Nephron (organoid): Measurements from ENCODE around the gene KLHL26.

Source experiments
- H3K27ac Mint-ChIP-seq, 3 experiments: 2 replicates each; pipeline ENCODE4 v1.8.0; 2020; ENCODE audit warnings: mixed read lengths in 3 of 3, mild to moderate bottlenecking in 2 of 3, moderate library complexity in 1 of 3
- H3K27me3 Mint-ChIP-seq: 2 replicates; pipeline ENCODE4 v1.8.0; 2021; ENCODE audit warnings: low read depth, mild to moderate bottlenecking, moderate library complexity, mixed read lengths
- H3K36me3 Mint-ChIP-seq: 2 replicates; pipeline ENCODE4 v1.8.0; 2020; ENCODE audit warnings: low read depth, mixed read lengths
- H3K4me1 Mint-ChIP-seq: 2 replicates; pipeline ENCODE4 v1.8.0; 2020; ENCODE audit warnings: mixed read lengths
- H3K4me3 Mint-ChIP-seq, 3 experiments: 2 replicates each; pipeline ENCODE4 v1.8.0; 2020; ENCODE audit warnings: mild to moderate bottlenecking in 3 of 3, mixed read lengths in 3 of 3, moderate library complexity in 2 of 3
- H3K9me3 Mint-ChIP-seq: 2 replicates; pipeline ENCODE4 v1.8.0; 2020; ENCODE audit warnings: mixed read lengths
- CTCF ChIP-seq, 3 experiments: fragments of 200-600 bp; sonication (generic); IDR thresholded peaks; one replicate each; pipeline ENCODE4 v1.5.0; 2021; ENCODE audit warnings: antibody characterized with exemption in 3 of 3; ENCODE audit not compliant: unreplicated experiment in 3 of 3

Gene KLHL26

GRCh38 chr19:18710996-18711751, 74.3 kb downstream of the KLHL26 start:
- Mint-ChIP-seq H3K27me3 (no peaks in the 10 kb centered on the region), H3K9me3 (no peaks in the 10 kb centered on the region), H3K36me3 (peaks cover 3% of the 10 kb centered on the region), H3K27ac (peak overlapping the region in 1 of 3 experiments; percentile 55), H3K4me1 (peaks cover 27% of the 10 kb centered on the region), H3K4me3 (no peak overlapping the region)
- no peak for TF ChIP-seq CTCF (IDR thresholded peaks at IDR 0.05; ENCODE audit: unreplicated experiment in 3 of 3)

GRCh38 chr19:18711893-18712292, 75.1 kb downstream of the KLHL26 start:
- peaks cover 3% of the 10 kb centered on the region for H3K36me3 Mint-ChIP-seq
- H3K9me3 Mint-ChIP-seq = no peaks in the 10 kb centered on the region
- TF ChIP-seq CTCF (IDR thresholded peaks at IDR 0.05; ENCODE audit: unreplicated experiment in 3 of 3) = no peak
- H3K4me3 Mint-ChIP-seq = no peak overlapping the region
- H3K27ac Mint-ChIP-seq = peak overlapping the region in 1 of 3 experiments; percentile 55
- peaks cover 21% of the 10 kb centered on the region for H3K4me1 Mint-ChIP-seq
- H3K27me3 Mint-ChIP-seq = no peaks in the 10 kb centered on the region

- H3K4me3 Mint-ChIP-seq = no peak overlapping the region
- peaks cover 14% of the 10 kb centered on the region for H3K4me1 Mint-ChIP-seq
- H3K9me3 Mint-ChIP-seq = no peaks in the 10 kb centered on the region
- H3K27ac Mint-ChIP-seq = peak overlapping the region in 2 of 3 experiments; percentile 70 to 85
- no peak for TF ChIP-seq CTCF (IDR thresholded peaks at IDR 0.05; ENCODE audit: unreplicated experiment in 3 of 3)
- H3K36me3 Mint-ChIP-seq = peaks cover 3% of the 10 kb centered on the region
- no peaks in the 10 kb centered on the region for H3K27me3 Mint-ChIP-seq
Measured at GRCh38 chr19:18712981-18713380, 76.2 kb downstream of the KLHL26 start.

- TF ChIP-seq CTCF (IDR thresholded peaks at IDR 0.05; ENCODE audit: unreplicated experiment in 3 of 3) = no peak
- Mint-ChIP-seq H3K4me3 (no peak overlapping the region), H3K4me1 (peaks cover 11% of the 10 kb centered on the region), H3K9me3 (no peaks in the 10 kb centered on the region), H3K27ac (peak overlapping the region in 1 of 3 experiments; percentile 85), H3K27me3 (no peaks in the 10 kb centered on the region), H3K36me3 (peaks cover 6% of the 10 kb centered on the region)
Measured at GRCh38 chr19:18713550-18714117, 76.8 kb downstream of the KLHL26 start.

GRCh38 chr19:18715416-18715815, 78.6 kb downstream of the KLHL26 start:
- Mint-ChIP-seq H3K4me1 (peaks cover 14% of the 10 kb centered on the region), H3K27me3 (no peaks in the 10 kb centered on the region), H3K9me3 (no peaks in the 10 kb centered on the region), H3K27ac (no peak overlapping the region), H3K36me3 (peaks cover 6% of the 10 kb centered on the region), H3K4me3 (no peak overlapping the region)
- TF ChIP-seq CTCF (IDR thresholded peaks at IDR 0.05; ENCODE audit: unreplicated experiment in 3 of 3) = no peak

GRCh38 chr19:18716857-18717256, 80.0 kb downstream of the KLHL26 start:
- TF ChIP-seq CTCF (IDR thresholded peaks at IDR 0.05; ENCODE audit: unreplicated experiment in 3 of 3) = no peak
- no peaks in the 10 kb centered on the region for H3K9me3 Mint-ChIP-seq
- H3K27ac Mint-ChIP-seq = no peak overlapping the region
- peaks cover 6% of the 10 kb centered on the region for H3K36me3 Mint-ChIP-seq
- no peak overlapping the region for H3K4me3 Mint-ChIP-seq
- no peaks in the 10 kb centered on the region for H3K27me3 Mint-ChIP-seq
- H3K4me1 Mint-ChIP-seq = peaks cover 14% of the 10 kb centered on the region
